ENCODE results near the gene LMO1.

Gene LMO1

GRCh38 chr11:8263769-8264410 lies at the start of gene LMO1:
Gene LMO1, minus strand, starts transcription at chr11:8263878. Its CDS starts 516 bp downstream, at chr11:8263362.
- peak; percentile 35 to 45 for DNase-seq (ENCODE audit: low read depth in 2 of 2, low spot score in 1 of 2)

DNA sequence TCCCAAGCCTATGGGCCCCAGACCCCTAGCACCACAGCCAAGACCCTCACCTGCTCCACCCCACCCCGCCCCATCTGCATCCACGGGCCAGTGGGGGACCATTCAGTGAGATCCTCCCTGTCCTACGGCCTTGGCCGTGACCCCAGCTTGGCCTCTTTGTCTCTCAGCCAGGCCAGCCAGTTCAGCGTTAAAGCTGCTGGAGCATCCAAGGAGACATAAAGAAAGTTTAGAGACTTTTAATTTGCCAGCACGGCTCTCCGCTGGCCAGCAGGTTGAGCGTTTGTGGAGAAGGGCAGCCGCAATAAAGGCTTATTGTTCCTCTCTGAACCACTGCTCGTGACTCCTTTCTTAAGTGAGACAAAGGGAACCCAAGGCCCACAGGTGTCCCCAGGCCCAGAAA lies 49.3 kb upstream of the LMO1 start:
- no peak for DNase-seq (ENCODE audit: low read depth in 2 of 2, low spot score in 1 of 2)

- DNase-seq (ENCODE audit: low read depth in 2 of 2, low spot score in 1 of 2) = no peak
Measured at GRCh38 chr11:8311366-8311765, 47.7 kb upstream of the LMO1 start.

GRCh38 chr11:8310743-8311298 lies 47.1 kb upstream of the LMO1 start:
- DNase-seq (ENCODE audit: low read depth in 2 of 2, low spot score in 1 of 2) = no peak

DNA sequence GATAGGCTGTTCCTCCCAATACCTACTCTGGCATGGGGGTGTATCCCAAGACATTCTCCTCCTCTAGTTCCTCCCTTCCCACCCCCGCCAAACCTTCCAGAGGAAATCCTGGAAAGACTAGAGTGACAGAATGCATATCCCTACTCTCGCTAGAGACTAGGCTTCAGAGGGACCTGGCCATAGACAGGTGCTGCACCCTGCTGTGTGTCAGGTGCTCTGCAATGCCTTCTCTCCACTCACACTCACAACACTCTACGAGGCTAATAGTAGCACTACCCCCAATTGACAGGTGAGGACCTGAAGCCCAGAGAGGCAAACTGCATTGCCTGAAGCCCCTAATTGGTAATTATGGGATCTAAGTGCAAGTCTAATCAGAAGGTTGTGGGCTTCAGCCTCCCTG lies 46.2 kb upstream of the LMO1 start:
- DNase-seq (ENCODE audit: low read depth in 2 of 2, low spot score in 1 of 2) = no peak

- DNase-seq (ENCODE audit: low read depth in 2 of 2, low spot score in 1 of 2) = no peak
Measured at GRCh38 chr11:8309311-8309710, 45.6 kb upstream of the LMO1 start.

GRCh38 chr11:8307601-8308000 lies 43.9 kb upstream of the LMO1 start:
- no peak for DNase-seq (ENCODE audit: low read depth in 2 of 2, low spot score in 1 of 2)

GRCh38 chr11:8301622-8302021 lies 37.9 kb upstream of the LMO1 start:
- DNase-seq (ENCODE audit: low read depth in 2 of 2, low spot score in 1 of 2) = no peak

DNA sequence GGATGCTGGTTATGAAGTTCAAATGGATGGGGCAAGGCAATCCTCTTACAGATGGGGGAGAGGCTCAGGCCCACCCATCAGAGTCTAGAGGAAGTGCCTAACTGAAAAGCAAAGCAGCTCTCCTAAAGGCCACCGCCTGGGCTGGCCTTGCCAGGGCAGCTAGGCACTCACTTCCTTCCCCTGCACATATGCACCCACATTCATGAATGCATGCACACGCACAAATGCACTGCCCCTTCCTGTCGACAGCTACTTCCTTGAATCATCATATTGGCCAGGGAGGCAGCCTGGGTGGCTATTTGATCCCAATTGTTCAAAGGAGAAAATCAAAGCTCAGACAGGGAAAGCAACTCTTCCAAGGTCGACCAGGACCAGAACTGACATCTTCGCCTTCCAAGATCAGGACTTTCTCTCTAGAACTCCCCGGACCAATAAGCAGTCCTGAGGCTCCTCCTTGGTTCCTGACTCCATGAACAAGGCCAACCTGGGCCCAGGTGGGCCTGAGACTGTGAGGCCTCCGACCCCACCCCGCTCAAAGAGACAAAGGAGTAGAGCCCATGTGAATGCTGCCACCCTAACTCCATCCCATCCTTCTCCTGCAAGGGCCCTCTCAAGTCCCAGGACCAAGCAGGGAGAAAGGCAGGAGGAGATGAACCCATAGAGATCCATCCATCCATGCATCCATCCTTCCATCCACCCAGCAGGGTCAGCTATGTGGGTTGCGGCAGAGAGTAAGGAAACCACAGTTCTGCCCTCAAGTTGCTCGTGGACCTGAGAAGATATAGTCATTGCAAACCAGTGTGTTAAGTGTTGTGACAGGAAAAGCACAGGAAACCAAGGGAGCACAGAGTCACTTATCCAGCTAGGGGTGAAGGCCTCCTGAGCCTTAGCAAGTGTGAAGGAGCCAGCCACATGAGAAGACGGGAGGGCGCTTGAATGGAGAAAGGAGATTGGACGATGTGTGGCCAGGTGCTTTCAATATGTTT lies 35.4 kb upstream of the LMO1 start:
- no peak for DNase-seq (ENCODE audit: low read depth in 2 of 2, low spot score in 1 of 2)

DNA sequence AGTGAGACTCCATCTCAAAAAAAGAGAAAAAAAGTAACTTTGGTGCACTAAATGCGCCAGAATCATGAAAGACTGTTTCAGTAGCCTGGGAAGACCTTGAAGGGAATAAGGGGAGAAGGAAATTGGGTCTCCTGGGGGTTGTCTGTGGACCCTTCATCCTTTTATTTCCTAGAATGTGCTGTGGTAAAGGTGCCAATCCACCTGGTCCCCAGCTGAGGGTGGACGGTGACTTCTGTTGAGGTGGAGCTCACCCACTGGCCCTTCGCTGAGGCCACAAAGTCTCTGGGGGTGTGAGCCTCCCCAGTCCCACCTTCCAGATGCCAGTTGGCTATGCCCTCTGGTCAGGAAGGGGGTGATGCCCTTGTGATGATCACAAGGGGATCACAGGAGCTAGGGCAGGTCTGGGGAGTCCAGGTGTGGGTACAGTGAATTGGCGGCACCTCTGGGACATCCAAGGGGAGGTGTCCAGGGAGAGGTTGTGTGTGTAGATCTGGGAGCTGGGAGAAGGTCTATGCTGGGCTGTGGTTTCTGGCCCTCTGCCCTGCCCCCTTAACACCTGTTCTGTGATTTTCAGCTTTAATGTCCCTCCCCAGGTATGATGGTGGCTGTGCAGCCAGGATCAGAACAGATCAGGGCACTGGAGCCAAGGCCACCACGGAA lies 34.2 kb upstream of the LMO1 start:
- no peak for DNase-seq (ENCODE audit: low read depth in 2 of 2, low spot score in 1 of 2)

DNA sequence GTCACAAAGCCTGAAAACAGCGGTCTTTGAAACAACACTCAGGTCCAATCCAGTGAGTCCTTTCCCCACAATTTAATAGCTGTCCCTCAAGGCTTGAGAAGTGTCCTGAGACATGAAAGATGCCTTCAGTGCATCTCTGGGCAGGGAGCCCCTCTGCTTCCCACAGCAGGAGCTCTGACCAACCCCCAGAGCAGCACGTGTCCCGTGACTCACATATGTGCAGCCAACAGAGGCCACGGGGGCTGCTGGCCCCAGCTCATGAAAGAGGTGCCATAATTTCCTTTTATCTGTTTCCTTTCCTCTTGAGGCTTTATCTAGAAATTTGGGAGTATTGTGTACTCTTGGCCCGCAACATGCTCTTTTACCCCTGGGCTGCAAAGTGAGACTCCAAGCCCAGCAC lies 33.2 kb upstream of the LMO1 start:
- no peak for DNase-seq (ENCODE audit: low read depth in 2 of 2, low spot score in 1 of 2)

DNA sequence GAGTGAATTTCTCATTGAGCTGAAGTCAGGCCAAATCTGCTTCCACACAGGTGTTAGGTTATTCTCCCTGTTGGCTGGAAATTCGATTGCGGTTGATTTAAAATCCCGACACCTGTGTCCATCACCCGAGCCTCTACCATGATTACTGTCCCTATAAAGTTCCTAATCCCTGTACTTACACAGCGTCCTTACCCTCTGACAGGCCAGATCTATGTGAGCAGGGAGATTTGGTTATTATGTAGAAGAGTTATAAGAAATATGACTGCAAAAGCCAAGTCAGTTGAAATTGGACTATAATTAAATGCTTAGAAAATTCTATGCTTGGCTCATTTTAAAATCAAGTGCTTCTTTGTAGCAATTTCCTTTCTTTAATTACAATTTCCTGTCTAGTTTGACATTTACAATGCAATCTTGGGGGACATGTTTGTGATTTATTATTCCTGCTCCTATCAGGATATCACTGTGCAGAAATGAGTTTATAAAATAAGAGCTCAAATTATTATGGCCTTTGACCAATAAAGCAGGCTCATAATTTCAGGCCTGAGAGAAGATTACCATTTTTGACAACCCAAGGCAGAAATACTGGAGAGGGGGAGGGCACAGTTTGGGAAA lies 32.5 kb upstream of the LMO1 start:
- DNase-seq (ENCODE audit: low read depth in 2 of 2, low spot score in 1 of 2) = no peak

DNA sequence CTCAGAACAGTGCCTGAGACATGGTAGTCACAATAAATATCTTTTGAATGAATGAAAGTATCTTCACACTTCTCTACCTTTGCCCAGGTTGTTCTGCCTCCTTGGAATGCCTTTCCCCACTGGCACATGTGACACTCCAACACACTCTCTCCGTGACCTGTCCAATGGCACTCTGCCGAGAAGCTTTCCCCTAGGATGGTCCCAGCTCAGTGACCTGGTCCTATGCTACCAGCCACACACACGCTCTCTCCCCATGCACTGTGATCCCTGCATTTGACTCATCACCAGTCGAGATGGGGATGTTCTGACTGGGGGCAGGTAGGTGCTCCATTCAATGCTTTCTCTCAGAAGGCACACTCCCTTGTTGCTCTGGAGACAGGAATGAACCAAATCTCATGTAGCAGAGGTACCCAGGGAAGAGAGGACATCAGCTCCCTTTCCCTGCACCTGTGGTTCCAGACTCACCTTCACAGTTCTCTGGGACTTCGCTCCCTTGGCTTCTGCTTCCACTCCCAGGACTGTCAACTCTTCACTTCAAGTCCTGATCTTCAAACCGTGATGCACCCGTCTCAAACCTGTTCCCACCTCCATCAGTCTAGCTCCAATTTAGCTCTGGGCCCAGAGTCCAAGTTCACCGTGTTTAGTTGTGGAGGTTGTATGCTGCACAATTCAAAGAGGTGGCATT lies 30.7 kb upstream of the LMO1 start:
- no peak for DNase-seq (ENCODE audit: low read depth in 2 of 2, low spot score in 1 of 2)

DNA sequence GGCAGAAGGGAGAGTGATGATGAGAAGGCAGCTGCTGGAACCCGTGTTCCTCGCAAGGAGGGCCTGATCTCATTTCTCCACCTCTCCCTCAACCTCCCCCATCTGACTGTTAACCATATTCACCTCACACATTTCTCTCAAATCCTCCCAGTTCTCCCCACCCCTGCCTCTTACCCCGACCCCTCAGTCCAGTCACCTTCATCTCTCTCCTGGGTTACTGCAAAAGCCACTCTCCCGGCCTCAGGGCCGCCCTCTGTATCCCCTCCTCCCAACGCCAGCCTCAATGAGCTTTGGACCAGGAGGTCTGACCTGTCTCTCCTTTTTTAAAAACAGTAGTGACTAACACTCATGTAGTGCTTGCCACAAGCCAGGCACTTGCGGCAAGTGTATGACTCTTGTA lies 29.5 kb upstream of the LMO1 start:
- no peak for DNase-seq (ENCODE audit: low read depth in 2 of 2, low spot score in 1 of 2)

GRCh38 chr11:8292351-8292750 lies 28.7 kb upstream of the LMO1 start:
- no peak for DNase-seq (ENCODE audit: low read depth in 2 of 2, low spot score in 1 of 2)

DNA sequence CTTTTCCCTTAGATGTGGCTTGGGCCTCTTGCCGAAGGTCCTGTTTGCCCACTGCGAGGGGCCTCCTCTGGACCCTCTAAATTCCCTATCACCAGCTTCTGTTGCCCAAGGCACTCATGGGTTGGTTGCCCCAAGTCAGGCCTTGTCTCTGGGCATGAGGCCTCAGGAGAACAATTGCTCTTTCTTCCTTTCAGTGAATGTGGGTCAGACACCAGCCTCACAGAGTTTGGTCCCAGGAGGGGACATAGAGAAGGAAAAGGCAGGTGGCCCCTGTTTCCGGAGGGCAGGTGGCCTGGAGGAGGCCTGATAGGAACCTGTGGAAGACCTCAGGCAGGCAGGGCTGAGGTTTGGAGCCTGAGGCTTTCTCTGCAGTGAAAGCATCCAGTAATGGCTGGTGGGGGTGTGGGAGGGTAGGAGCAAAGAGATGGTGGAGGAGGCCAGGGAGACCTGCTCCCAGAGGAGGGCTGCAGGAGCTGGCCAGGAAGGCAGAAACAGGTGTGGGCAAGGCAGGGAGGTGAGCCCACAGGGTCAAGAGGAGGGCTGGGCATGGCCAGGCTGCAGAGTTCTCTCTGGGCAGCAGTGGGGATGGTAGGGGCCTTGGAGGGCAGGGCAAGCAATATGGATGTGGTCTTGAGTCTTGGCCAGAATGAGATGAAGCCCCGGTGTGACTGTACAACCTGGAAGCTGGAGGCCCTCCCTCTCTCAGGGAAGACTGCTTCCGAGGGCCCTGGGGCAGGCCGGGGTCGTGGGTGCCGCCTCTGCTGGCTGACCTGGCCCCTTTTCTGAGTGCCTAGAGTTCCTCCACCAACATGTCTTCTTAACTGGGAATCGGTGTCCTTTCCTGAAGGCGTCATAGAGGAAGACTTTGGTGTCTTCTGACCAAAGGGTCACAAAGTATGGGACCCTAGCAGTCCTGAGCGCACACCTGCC lies 28.0 kb upstream of the LMO1 start:
- DNase-seq (ENCODE audit: low read depth in 2 of 2, low spot score in 1 of 2) = no peak

GRCh38 chr11:8290081-8290810 lies 26.6 kb upstream of the LMO1 start:
- DNase-seq (ENCODE audit: low read depth in 2 of 2, low spot score in 1 of 2) = no peak

GRCh38 chr11:8289492-8289918 lies 25.8 kb upstream of the LMO1 start:
- DNase-seq (ENCODE audit: low read depth in 2 of 2, low spot score in 1 of 2) = no peak
